ENCODE data around the gene CES4A. TPM values are rescaled to one million over a fixed set of nuclear protein-coding genes. Genes with fewer than 3 reads are reported as not detected.

CES4A gene
- total and polyA plus RNA-seq, 9 of the 15 experiments (the other 6 are each of a cell fraction or from before 2014, with no cell fraction given), result 0.09 to 0.13 (median 0.11) TPM; not detected in 6

GRCh38 chr16:67028696-67029253 is 40.4 kb downstream of the CES4A start, which contains the start of gene CBFB (continued):
- TF ChIP-seq TRIM25 (IDR thresholded peaks at IDR 0.05; ENCODE audit: borderline replicate concordance) (no peak), RBM22 (IDR thresholded peaks at IDR 0.05; ENCODE audit: low read depth, low read length, poor library complexity, severe bottlenecking) (no peak), DDX20 (tag; IDR thresholded peaks at IDR 0.05; ENCODE audit: low read depth) (no peak), TAF9B (IDR thresholded peaks at IDR 0.05; ENCODE audit: partially characterized antibody) (peak; percentile 90), ELF1 (tag; IDR thresholded peaks at IDR 0.05) (peak; percentile 91), ARID1B (IDR thresholded peaks at IDR 0.05) (peak; percentile 54; the same call in 1 of the 2 replicates), ZNF586 (CRISPR knock-in tag; conservative IDR thresholded peaks at IDR 0.05) (0 out of 2 replicates have a peak, but pooled peaks have one; percentile 33), BACH1 (tag; IDR thresholded peaks at IDR 0.05) (no peak), ZNF239 (CRISPR knock-in tag; IDR thresholded peaks at IDR 0.05) (peak; percentile 51; the same call in 1 of the 2 replicates), TCF3 (CRISPR knock-in tag; IDR thresholded peaks at IDR 0.05) (peak; percentile 27; the same call in 1 of the 2 replicates), GATAD2A (IDR thresholded peaks at IDR 0.05) (peak; percentile 82; the same call in 1 of the 2 replicates), ZC3H11A (IDR thresholded peaks at IDR 0.05; ENCODE audit: low read depth, low read length) (no peak), ETV5 (CRISPR knock-in tag; IDR thresholded peaks at IDR 0.05; ENCODE audit: low read depth) (peak; percentile 51; the same call in 1 of the 2 replicates), ZNF3 (CRISPR knock-in tag; IDR thresholded peaks at IDR 0.05) (no peak), ARID3A (IDR thresholded peaks at IDR 0.05; ENCODE audit: borderline replicate concordance, low read depth, low read length) (no peak), ZNF57 (CRISPR knock-in tag; IDR thresholded peaks at IDR 0.05) (0 out of 2 replicates have a peak, but pooled peaks have one; percentile 48), NUFIP1 (IDR thresholded peaks at IDR 0.05; ENCODE audit: partially characterized antibody) (no peak), GABPB1 (CRISPR knock-in tag; IDR thresholded peaks at IDR 0.05) (no peak; the same call in 1 of the 2 replicates), PCBP2 (IDR thresholded peaks at IDR 0.05; ENCODE audit: low read depth, low read length, poor library complexity, severe bottlenecking) (no peak), ZNF717 (CRISPR knock-in tag; IDR thresholded peaks at IDR 0.05) (no peak), KDM5B (IDR thresholded peaks at IDR 0.05; ENCODE audit: insufficient replicate concordance, low read depth, low read length) (peak; percentile 97), ZNF316 (IDR thresholded peaks at IDR 0.05) (no peak), ETV1 (tag; conservative IDR thresholded peaks at IDR 0.05; ENCODE audit: low read depth) (no peak), ID3 (CRISPR knock-in tag; IDR thresholded peaks at IDR 0.05) (no peak), ID3 (tag; IDR thresholded peaks at IDR 0.05) (peak; percentile 87), TEAD2 (tag; IDR thresholded peaks at IDR 0.05) (no peak), HIVEP1 (CRISPR knock-in tag; IDR thresholded peaks at IDR 0.05) (peak; percentile 88), CC2D1A (IDR thresholded peaks at IDR 0.05) (no peak)

Measured in K562 (cell line).